ENCODE data around the gene UST. TPM values are rescaled to one million over a fixed set of nuclear protein-coding genes. Genes with fewer than 3 reads are reported as not detected.

UST gene
- total and polyA plus RNA-seq, 9 of the 15 experiments (the other 6 are each of a cell fraction or from before 2014, with no cell fraction given): 0.04 to 0.10 TPM; not detected in 7

GRCh38 chr6:148888856-148889255 is 142.0 kb downstream of the UST start (continued):
- TF ChIP-seq RFX5 (IDR thresholded peaks at IDR 0.05; ENCODE audit: low read depth, low read length) (no peak), ZNF551 (CRISPR knock-in tag; IDR thresholded peaks at IDR 0.05) (no peak)

DNA sequence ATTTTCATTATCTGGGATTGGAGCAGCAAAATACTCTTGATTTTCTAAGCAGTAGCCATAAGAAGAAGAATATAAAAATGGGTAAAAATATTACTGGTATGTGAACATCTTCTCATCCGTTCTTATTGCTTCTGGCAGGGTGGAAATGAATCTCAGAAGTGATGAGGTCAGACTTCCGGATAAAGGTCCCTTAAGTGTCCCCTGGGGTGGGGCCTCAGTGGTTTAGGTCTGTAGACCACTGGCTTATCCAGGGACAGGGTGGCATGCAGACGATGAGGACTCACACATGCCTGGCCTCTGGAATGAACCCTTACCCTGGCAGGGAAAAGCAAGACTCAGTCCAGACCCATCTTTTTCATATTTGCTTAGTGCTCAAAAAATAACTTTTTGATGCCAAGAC is 143.3 kb downstream of the UST start:
- intact Hi-C loops (cut with micrococcal nuclease): no loop called here
- CTCF ChIA-PET (ENCODE audit: low intra/inter-chr PET ratio): no interaction called here
- H3K79me2 ChIP-seq (ENCODE audit: control insufficient read depth, insufficient read depth, low read length): no peaks in the 10 kb centered on the region

More for the DNA sequence above, 143.3 kb downstream of the UST start:
- no peak for DNase-seq (ENCODE audit: extremely low read depth in 1 of 4, low spot score in 3 of 4)
- no peak overlapping the region for H3K4me3 ChIP-seq
- no peak overlapping the region for H3K9ac ChIP-seq (ENCODE audit: insufficient read depth in 1 of 2, low read depth in 2 of 2, low read length in 2 of 2)
- POLR2A ChIA-PET: no interaction called here
- TF ChIP-seq ARNT (IDR thresholded peaks at IDR 0.05) (no peak), JUND (IDR thresholded peaks at IDR 0.05; ENCODE audit: borderline replicate concordance, low read depth, low read length) (no peak), JUND (tag; IDR thresholded peaks at IDR 0.05; ENCODE audit: borderline replicate concordance, low read depth, low read length) (no peak), MYNN (IDR thresholded peaks at IDR 0.05) (no peak), MYNN (CRISPR knock-in tag; IDR thresholded peaks at IDR 0.05) (no peak), ZNF778 (CRISPR knock-in tag; IDR thresholded peaks at IDR 0.05) (no peak), ZC3H11A (IDR thresholded peaks at IDR 0.05; ENCODE audit: low read depth, low read length) (no peak)
- 2% methylated on average over 3 of the region's 3 CpGs for WGBS (ENCODE audit: insufficient coverage, low coverage, missing lambda C conversion rate)
- no peaks in the 10 kb centered on the region for H3K9me3 ChIP-seq (replicated peaks; ENCODE audit: control insufficient read depth, insufficient read depth, low read depth, low read length)
- H2AFZ ChIP-seq (ENCODE audit: low read depth, low read length): no peak overlapping the region
- H3K4me1 ChIP-seq (replicated peaks in 1 of 2; ENCODE audit: control insufficient read depth in 2 of 2, insufficient read depth in 2 of 2, low read length in 2 of 2): no peaks in the 10 kb centered on the region
- FAIRE-seq: no peak
- no peaks in the 10 kb centered on the region for H3K9me1 ChIP-seq (ENCODE audit: control insufficient read depth, insufficient read depth, low read length)
- no TSS peak for BruUV-seq (replicated peaks)
- peaks cover 10 to 34% of the 10 kb centered on the region in 2 experiments for H3K27me3 ChIP-seq (ENCODE audit: control insufficient read depth in 2 of 2, insufficient read depth in 2 of 2, low read length in 2 of 2)
- H4K20me1 ChIP-seq (replicated peaks; ENCODE audit: control insufficient read depth, insufficient read depth, low read length): no peaks in the 10 kb centered on the region
- no peak overlapping the region for H3K4me2 ChIP-seq (ENCODE audit: insufficient read depth, low read length)
- in situ Hi-C loops (cut with MboI): no loop called here
- no peak overlapping the region for H3K27ac ChIP-seq (ENCODE audit: extremely low read depth, low read depth, low read length)
- no peaks in the 10 kb centered on the region for H3K36me3 ChIP-seq (ENCODE audit: control insufficient read depth, insufficient read depth, low read length)
- ATAC-seq: no peak
